Lower leg skin (tissue), 3 donors: Measurements from ENCODE around the gene PLCG2.

Source experiments
- POLR2A ChIP-seq, 2 donors: fragments of 450-650 bp; IDR thresholded peaks; one replicate each; pipeline ENCODE4 v1.6.1; 2016 to 2017; ENCODE audit warnings: antibody characterized with exemption in 2 of 2, mild to moderate bottlenecking in 1 of 2, moderate library complexity in 1 of 2
- TF ChIP-seq, protein P1 (sequence below), 3 donors: fragments of 450-650 bp; IDR thresholded peaks; one replicate each; pipeline ENCODE4 v1.5.1; 2016; ENCODE audit warnings: antibody characterized with exemption in 3 of 3, mild to moderate bottlenecking in 3 of 3, moderate library complexity in 2 of 3

GRCh38 chr16:81921843-81922584 is 142.9 kb downstream of the PLCG2 start:
- no peak for TF ChIP-seq POLR2A (IDR thresholded peaks at IDR 0.05)
- TF ChIP-seq, protein P1, sequence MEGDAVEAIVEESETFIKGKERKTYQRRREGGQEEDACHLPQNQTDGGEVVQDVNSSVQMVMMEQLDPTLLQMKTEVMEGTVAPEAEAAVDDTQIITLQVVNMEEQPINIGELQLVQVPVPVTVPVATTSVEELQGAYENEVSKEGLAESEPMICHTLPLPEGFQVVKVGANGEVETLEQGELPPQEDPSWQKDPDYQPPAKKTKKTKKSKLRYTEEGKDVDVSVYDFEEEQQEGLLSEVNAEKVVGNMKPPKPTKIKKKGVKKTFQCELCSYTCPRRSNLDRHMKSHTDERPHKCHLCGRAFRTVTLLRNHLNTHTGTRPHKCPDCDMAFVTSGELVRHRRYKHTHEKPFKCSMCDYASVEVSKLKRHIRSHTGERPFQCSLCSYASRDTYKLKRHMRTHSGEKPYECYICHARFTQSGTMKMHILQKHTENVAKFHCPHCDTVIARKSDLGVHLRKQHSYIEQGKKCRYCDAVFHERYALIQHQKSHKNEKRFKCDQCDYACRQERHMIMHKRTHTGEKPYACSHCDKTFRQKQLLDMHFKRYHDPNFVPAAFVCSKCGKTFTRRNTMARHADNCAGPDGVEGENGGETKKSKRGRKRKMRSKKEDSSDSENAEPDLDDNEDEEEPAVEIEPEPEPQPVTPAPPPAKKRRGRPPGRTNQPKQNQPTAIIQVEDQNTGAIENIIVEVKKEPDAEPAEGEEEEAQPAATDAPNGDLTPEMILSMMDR (IDR thresholded peaks at IDR 0.05): no peak
